Astrocyte of the cerebellum (primary cell): ENCODE data around the gene TRIOBP.

Experiments used
- DNase-seq: peaks from one replicate; pipeline ENCODE4 v3.0.0-alpha.2; 2011; ENCODE audit warnings: low read depth
- H3K4me3 ChIP-seq: 2 replicates; pipeline ENCODE4 v1.5.1; 2011; ENCODE audit warnings: mild to moderate bottlenecking, low read depth, low read length, moderate library complexity
- CTCF ChIP-seq: IDR thresholded peaks from 2 replicates; pipeline ENCODE4 v1.5.1; 2012; ENCODE audit warnings: low read length, low read depth, moderate library complexity, mild to moderate bottlenecking; ENCODE audit errors: missing control alignments
- in situ Hi-C: cut with HindIII; loops from 2 replicates; pipeline ENCODE4 v1.10.0; 2017; ENCODE audit warnings: low sequenced_read_pairs

The TRIOBP gene

GRCh38 chr22:37750596-37751162 is 53.8 kb downstream of the TRIOBP start:
- TF ChIP-seq CTCF, result no peak
- DNase-seq, result no peak
- H3K4me3 ChIP-seq, result no peak overlapping the region
- in situ Hi-C loops, result no loop called here

DNA sequence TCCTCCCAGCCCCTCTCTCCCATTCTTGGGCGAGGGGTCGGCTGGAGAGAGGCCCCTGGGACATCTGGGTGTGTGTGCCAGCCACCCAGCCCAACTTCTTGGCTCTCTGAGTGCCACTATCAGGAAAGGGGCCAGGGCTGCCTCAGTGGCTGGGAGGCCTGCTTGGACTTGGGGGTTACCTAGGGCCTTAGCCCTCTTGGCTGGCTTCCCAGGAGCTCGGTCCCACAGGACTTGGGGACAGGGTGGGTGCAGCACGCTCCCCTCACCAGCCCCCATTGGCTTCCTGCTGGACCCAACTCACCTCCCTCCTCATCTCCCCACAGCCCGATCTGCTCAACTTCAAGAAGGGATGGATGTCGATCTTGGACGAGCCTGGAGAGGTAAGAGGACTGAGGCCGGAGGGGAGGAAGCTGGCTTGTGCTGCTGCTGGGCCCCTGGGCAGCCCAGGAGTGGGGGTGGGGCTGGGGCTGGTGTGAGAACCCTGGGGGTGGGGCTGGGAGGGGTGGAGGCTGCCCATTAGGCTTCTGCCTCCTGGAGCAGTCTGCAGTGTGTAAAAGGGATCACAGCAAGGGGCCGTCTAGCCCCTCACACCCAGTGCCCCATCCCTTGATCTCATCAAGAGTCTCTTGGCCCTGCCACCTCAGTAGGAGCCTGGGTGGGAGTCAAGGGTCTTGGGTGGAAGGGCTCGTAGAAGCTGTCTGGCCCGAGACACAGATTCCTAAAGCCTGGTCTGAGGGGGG is 54.8 kb downstream of the TRIOBP start:
- in situ Hi-C loops, result no loop called here
- no peak overlapping the region for H3K4me3 ChIP-seq
- no peak for DNase-seq
- no peak for TF ChIP-seq CTCF

DNA sequence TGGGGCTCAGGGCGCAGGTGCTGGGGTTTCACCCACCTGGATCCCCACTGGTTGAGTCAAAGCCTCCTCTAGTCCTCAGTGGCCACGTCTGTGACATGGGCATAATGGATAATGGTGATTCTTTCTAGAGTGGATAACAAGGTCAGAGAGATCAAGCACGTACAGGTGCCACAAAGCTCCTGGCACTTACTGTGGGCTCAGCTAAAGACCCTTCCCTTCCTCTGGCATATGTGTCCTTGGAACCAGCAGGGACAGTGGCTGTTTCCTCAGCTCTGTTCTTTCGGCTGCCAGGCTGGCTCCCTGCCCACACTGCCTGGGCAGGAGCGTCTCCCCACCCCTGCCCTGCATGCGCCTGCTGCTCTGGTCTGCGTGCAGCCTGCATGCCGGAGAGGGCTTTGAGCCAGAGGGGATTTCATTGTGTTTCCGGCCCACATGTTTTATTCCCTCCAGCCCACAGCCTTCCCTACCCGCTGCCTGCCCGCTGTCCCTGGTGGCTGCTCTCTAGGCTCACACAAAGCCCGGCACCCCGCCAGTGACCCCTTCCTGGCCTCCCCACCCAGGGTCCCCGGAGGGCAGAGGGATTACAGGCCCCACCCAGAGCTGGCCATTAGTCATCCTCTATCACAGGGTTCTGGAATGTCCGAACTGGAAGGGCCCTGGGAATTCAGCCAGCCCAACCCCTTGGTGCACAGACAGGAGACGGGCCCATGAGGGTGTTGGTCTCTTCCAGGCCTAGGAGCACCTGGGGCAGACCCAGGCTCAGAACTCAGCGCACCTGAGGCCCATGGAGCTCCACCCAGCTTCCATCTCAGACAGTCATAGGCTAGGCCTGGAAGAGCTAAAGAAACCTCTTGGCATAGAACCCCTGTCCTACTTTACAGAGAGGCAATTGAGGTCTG is 55.6 kb downstream of the TRIOBP start:
- H3K4me3 ChIP-seq, result no peak overlapping the region
- TF ChIP-seq CTCF, result peak; percentile 23
- in situ Hi-C loops, result no loop called here
- peak; percentile 61 for DNase-seq

GRCh38 chr22:37753746-37754145 is 56.9 kb downstream of the TRIOBP start:
- TF ChIP-seq CTCF, result no peak
- no peak overlapping the region for H3K4me3 ChIP-seq
- DNase-seq, result no peak
- in situ Hi-C loops, result no loop called here

DNA sequence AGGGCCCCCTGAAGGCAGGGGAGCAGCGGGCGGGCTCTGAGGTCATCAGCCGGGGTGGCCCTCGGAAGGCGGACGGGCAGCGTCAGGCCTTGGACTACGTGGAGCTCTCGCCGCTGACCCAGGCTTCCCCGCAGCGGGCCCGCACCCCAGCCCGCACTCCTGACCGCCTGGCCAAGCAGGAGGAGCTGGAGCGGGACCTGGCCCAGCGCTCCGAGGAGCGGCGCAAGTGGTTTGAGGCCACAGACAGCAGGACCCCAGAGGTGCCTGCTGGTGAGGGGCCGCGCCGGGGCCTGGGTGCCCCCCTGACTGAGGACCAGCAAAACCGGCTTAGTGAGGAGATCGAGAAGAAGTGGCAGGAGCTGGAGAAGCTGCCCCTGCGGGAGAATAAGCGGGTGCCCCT is 60.8 kb downstream of the TRIOBP start:
- in situ Hi-C loops, result no loop called here
- TF ChIP-seq CTCF, result no peak
- H3K4me3 ChIP-seq, result no peak overlapping the region
- no peak for DNase-seq

GRCh38 chr22:37758694-37759093 is 61.8 kb downstream of the TRIOBP start:
- in situ Hi-C loops, result no loop called here
- DNase-seq, result no peak
- no peak for TF ChIP-seq CTCF
- H3K4me3 ChIP-seq, result no peak overlapping the region
